Activated naive CD4-positive, alpha-beta T cell (primary cell): ENCODE measurements around the gene TUSC2.
A peak's percentile ranks its signal among the peaks of the same experiment; 100 is the strongest.

ENCODE experiments used
- DNase-seq, 4 experiments: peaks; one replicate each; lab custom pipeline; 2025; lab: John Stamatoyannopoulos, UW

The TUSC2 gene, protein sequence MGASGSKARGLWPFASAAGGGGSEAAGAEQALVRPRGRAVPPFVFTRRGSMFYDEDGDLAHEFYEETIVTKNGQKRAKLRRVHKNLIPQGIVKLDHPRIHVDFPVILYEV

DNA sequence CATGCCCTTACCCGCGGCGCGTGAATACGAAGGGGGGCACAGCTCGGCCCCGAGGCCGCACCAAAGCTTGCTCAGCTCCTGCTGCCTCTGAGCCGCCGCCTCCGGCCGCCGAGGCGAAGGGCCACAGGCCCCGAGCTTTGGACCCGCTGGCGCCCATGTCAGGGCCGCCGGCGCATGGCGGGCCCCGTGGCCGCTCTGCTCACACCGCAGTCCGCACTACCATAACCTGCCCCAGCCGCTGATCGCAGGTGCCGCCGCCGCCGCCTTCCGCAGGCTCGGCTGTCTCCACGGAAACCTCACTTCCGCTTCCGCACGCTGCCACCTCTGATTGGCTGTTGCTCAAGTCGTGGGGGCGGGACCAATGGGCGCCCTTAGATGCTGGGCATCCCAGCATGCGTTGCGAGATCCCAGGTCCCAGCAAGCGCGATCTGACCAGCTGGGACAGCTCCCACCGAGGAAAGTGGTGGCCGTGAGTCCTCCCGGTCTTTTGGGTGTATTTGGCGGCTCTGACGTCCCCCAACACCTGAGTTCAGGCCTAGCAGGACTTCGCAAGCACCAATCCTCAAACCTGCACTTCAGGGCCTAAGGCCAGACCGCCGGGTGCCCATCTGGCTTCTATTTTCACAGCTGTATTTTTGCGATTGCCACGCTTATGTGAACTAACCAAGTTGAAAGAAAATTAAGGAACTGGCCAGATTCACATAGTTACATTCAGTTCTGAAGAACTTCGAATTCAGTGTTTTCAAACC, at the start of gene TUSC2:
Gene TUSC2, minus strand, starts transcription at position 281 of the 749 bp plus-strand sequence. Its CDS starts 124 bp downstream, at position 157.
- DNase-seq = peak; percentile 74 to 92 (median 82)

DNA sequence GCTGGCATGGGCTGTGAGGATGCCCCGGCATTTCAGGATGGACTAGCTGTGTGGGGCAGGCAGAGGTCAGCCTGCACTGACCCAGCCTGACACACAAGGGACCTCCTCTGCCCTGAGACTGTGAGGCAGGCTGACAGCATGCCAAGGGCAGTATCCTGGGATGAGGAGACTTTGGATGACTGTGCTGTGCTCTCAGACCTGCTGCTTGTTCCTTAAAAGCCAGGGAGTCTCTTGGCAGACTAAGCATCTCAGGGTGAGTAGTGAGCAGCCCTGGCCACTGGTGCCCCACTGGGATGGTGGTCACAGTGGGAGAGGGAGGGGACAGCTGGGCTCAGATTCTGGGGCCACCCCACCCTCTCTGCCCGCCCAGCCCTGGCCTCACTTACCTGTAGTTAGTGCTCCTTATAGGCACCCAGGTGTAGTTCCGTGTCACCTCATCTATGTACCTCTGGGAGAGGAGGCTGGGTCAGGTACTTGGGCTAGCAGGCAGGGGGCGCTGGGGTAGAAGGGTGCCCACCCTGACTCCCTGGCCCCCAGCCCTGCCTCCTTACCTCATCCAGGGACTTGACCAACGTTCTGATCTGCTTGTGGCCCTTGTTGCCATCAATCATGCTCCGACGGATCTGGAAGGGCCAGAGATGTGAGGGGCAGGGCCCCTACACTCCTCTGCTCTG, 47.4 kb upstream of the TUSC2 start:
- DNase-seq = no peak

DNA sequence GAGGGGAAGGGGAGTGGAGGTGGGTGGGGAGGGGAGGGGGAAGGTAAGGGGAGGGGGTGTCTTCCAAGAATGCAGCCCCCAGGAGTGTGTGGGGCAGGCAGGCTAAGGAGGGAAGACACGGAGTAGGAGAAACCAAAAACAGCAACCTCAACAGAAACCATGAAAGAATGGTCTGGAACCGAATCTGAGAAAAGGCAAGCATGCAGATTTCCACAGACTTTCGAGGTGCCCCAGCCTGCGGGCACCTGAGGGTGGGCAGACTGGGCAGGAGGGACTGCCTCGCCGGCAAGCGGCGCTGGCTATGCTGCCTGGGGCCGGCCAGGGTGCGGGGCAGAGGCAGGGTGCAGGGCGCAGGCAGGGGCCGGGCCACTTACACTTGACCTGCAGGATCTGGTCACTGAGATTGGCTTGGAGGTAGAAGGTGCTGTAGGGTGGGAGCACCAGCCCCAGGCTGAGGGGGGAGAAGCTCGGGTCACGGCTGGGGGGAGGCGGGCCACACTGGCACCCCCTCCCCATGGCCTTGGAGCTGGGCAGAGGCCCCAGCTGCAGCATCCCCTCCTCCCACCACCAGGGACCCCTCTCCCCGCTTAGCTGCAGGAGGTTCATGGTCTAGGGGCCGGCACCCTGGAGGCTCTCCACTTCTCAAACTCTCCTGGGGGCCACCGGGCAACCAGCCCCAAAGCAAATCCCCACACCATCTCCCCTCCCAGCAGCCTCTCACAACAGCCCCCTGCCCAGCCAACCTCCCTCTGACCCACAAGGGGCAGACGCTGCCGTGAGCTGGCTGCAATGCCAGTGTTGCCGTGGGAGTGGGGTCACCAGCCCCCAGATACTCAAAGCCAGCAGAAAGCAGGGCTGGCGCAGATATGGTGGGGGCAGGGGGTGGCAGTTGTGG, 46.6 kb upstream of the TUSC2 start:
- no peak for DNase-seq

DNA sequence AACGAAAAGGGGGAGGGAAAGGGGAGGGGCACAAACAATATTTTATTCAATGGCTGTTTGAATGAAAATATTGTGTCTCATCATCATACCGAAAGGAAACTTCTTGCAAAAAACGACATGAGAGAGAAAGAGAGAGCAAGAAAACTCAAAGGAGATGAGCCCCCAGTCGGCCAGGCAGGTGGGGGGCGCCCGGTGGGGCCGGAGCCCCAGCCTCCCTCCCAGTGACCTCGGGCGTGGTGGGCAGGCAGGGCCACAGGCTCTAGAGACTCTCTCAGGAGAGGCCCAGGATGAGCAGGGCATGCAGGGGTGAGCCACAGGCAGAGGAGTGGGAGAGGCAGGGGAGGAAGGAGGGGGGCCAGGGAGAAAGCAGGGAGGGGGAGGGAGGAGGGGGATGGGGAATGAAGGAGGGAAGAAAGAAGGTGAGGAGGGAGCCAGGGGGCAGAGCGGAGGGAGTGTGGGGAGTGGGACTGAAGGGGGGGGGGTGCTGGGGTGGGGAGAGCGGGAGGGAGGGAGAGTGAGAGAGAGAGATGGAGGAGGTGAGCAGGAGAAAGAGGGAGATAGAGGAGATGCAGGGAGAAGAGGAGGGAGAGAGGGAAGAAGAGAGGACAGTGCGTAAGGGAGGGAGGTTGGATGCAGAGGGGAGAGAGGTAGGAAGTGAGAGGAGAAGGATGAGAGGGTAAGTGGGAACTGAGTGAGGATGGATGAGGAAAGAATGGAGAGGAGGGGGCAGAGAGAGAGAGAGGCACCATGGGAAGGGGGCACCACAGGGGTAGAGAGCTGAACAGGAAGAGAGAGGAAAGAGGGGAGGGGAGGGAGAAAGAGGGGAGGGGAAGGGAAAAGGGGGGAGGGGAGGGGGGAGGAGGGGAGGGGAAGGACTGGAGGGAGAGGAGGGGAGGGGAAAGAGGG, 45.4 kb upstream of the TUSC2 start:
- DNase-seq = no peak

DNA sequence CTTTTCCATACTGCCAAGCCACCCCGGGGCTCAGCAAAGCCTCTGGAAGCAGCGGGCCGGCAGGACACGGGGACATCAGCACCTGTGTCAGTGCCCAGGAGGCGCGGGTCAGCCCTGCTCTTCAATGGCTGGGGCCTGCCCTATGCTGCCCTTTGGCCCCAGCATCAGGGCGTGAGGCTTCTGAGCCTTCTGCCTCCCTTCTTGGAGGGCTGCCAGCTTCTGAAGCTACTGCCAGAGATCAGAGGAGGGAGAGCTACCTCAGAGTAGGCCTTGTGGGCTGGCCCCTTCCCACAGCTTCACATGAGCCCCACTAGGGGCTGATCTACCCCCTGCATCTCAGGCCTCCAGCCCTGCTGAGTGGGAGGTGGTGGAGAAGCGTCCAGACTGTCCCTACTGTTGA, 44.3 kb upstream of the TUSC2 start:
- DNase-seq = no peak

DNA sequence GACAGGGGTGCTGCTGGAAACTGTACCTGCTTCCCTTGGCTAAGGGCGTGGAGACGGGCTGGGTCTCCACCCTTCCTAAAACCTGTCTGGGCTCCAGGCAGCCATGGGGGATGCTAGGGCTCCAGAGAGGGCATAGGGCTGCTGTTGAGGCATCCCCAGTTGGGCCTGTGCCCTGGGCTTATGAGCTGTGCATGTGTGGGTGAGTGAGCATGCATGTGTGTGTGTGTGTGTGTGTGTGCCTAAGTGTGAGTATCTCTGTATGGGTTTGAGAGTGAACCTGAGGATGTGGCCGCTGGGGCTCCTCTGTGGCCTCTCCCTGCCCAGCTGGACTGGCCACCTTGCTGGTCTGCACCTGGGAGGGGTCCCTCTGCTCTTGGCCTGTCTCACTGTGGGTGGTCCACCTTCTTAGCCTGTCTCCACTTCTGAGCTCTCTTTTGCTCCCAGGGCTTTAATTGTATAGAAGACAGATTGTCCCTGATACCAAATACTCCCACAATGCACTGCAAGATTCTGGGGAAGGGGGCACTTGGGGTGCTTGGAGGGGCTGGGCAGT, 43.2 kb upstream of the TUSC2 start:
- DNase-seq = no peak

DNA sequence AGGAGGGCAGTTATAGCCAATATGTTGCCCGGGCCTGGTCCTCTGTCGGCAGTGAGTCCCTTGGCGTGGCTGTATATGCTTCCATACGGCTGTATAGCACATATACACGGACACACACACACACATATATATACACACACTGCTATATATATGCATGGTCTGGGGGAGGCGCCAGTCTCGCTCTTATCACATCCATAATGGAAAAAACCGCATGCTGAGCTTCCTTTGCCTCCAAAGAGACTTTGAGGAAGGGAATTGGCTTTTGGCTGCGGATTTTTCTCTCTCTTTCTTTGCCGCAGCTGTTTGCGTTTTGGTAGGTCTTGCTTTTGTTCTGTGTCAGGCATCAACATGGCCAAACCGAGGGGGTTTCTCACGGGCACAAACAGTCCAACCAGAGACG, 42.6 kb upstream of the TUSC2 start:
- DNase-seq = no peak

DNA sequence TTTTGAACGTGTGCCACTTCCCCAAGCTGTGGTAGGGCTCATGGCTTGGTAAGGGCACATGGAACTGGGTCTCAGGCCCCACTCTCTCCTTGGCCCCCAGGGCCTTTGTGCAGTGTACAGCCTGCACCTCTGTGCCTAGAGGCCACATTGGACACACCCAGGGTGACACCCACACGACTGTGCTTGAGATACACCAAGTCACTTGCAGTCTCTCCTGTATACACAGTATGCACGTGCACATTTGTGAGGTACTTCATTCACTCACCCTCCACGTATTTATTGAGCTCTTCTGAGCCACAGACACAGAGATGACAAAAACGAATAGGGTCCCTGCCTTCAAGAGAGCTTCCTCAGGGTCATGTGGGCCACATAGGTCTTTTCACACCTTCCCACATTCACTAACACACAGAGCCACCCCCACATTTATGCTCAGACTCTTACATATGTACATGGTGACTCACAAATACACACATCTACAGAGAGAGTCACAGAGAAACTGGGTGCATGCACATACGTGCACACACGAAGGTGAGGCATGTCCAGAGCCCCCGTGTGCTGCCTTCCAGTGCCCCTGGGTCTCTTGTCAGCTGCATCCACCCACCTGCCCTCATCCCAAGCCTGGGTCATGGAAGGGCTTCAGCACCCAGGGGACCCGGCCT, 41.1 kb upstream of the TUSC2 start:
- DNase-seq = no peak

DNA sequence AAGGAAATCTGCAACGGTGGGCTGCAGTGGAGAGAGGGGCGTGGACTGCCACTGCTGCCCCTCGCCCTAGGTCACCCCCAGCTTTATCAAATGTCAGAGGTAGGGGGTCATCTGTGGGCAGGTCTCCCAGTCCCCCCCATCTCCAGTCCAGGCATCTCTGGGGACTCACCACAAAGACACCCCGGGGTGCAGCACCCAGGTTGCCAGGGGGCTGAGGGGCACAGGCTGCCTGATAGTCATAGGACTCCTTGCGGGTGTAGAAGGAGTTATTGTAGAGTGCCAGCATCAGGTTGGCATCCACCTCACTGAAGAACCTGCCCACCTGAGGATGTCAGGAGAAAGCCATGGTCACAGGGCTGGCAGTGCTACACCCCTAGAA, 37.8 kb upstream of the TUSC2 start:
- DNase-seq = no peak

DNA sequence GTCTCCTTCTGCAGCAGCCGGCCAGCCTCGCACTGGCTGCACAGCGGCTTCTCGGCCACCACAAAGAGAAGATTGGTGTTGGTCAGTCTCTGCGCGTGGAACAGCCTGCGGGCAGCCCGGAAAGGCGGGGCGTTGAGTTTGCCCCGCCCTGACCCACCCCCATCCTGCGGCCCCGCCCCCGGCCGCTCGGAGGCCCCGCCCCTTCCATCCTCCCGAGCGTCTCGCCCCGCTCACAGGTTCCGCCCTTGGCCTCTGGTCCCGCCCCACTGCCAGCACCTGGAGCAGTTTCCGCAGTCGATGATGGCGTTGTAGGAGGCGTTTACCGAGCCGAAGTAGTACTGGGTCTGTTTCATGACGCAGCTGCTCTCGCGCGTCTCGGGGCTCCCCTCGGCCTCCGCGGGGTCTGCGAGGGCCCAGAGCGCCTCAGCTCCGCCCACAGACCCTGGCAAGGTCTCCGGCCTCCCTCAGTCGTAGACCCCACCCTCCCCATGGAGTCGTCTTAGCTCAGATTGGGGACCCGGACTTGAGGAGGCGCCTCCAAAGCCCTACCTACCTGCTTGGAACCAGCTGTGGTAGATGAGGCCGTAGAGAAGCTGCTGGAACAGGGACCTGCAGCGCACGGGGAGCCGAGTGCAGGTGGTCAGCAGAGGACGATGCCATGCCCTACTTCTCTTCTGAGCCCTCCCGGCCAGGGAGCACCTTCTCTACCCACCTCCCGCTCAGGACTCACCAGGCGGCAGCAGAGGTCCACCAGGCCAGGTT, 37.2 kb upstream of the TUSC2 start:
- DNase-seq = peak; percentile 80 to 94 (median 86)

DNA sequence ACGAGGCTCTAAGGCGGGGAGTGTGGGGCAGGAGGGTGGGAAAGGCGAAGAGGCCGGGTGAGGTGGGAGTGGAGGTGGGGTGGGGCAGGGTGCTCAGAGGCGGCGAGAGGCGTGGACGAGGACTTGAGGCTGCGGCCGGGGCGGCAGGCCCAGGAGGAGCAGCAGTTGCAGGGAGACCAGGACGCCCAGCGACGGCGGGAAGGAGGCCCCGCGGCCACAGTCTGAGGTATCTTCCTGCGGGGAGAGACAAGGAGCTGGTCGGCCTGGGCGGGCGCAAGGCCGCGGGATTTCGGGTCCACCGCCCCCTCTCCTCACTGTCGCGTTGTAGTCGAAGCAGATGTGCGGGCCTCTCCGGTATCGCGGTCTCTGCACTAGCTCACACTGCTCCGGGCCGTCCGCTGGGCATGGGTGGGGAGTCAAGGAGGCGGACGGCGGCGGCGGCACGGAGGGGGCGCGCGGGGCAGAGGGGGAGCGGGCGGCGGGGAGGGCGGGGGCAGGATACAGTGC, 36.6 kb upstream of the TUSC2 start:
- no peak for DNase-seq

DNA sequence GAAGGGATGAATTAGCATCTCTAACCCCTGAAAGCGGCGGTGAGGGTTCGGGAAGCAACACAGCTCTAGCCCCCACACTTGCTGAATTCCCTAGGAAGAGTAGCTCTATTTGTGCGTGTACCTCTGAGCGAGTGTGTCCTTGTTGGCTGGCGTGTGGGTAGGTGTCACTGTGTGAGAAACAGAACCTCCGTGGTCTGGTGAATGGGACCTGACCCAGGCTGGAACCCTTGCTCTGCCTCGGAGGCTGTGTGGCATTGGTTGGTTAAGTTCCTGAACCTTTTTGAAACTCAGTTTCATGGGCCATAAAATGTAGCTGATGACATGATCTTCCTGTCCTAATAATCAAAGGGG, 31.7 kb upstream of the TUSC2 start:
- DNase-seq = no peak

DNA sequence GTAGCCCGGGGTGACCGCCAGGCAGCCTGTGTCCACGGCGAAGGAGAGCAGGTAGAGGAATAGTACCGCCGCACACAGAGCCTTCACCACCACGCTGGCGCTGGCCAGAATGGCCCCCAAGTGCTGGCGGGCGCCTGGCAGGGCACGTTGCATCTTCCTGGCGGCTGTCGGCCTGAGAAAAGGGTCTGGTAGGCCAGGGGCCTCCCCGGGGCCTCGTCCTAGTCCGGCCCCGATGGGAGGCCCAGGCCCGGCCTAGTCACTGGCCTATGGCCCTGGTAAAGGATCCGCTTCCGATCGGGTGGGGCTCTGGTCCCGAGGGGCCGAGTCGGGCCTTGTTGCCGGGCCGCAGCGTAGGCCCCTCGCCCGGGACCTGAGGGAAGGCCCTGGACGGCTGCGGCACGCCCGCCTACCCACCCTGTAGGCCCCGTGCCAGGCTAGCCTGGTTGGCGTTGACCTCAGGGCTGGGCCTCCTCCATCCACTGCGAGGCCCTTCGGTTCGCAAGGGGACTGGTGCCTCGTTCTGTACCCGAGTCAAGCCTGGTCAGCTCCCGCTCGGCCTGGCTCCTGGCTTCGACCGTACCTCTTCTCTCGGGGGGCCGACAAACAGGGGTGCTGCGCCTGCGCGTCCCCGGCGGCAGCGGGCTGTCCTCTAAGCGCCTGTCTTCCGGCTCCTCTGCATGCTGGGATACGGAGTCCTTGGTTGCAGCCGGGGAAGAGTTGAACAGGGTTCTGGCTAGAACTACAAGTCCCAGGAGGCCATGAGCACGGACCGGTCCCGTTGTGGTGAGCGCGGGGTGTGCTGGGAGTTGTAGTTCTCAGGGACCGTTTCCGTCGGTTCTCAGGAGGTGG, 31.1 kb upstream of the TUSC2 start, which contains the start of gene TMEM115:
Gene TMEM115, minus strand, starts transcription at position 611 of the 849 bp plus-strand sequence. Its CDS starts 458 bp downstream, at position 153.
- peak; percentile 75 to 87 (median 81) for DNase-seq

DNA sequence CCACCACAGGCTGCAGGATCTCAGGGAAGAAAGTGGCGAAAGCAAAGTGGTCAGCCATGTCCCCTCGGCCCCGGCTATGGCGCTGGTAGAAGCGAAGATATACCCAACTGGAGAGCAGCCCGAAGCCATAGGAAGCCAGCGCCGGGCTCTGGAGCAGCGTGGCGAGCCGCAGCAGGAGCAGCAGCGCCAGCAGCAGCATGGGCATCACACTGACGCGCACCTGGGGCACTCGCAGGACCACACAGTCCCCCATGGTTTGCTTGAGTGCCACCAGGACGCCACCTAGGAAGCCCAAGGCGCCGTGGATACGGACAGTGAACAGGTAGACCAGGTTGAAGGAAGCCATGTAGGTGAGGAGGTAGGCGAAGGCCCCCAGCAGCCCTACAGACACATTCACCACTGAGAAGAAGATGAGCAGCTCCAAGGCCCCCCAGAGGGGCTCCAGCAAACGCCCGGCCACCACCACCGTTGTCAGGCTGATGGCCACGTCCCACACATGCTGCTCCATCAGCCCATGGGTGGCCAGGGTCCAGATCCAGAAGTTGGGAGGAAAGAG, 30.4 kb upstream of the TUSC2 start:
- no peak for DNase-seq

DNA sequence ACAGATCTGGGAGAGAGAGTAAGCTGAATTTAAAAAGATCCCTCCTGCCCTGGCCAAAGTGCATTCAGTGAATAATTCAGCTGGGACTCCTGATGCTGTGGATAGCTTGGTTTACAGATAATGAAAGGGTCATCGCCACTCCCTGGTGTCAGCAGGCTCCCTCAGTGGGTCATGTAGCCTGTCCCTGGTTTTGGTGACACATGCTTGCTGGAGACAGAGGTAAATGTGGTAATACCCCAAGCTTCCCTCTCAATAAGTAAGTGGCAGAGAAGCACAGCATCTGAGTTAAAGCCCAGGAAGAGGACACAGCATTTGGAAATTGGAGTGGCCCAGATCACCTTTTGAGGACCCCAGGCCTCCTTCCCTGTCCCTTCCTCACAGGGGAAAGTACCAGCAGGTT, 29.5 kb upstream of the TUSC2 start:
- no peak for DNase-seq

DNA sequence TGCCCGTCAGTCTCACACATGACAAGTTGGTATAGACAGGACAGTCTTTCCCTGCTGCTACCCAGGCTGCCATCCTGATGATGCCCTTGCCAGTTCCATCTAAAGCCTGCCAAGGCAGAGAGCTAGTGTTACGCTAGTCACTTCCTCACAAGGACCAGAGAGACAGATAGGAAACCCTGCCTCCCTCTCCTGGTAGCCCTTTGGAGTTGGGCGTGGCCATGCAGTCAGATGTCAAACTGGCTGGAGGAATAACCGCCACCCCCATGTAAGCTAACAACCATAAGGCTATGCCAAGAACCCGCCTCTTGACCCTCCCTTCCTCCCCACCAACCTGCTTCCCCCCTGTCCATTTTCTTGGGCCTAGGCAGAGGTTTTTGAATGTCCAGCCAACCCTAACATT, 28.5 kb upstream of the TUSC2 start:
- DNase-seq = no peak

DNA sequence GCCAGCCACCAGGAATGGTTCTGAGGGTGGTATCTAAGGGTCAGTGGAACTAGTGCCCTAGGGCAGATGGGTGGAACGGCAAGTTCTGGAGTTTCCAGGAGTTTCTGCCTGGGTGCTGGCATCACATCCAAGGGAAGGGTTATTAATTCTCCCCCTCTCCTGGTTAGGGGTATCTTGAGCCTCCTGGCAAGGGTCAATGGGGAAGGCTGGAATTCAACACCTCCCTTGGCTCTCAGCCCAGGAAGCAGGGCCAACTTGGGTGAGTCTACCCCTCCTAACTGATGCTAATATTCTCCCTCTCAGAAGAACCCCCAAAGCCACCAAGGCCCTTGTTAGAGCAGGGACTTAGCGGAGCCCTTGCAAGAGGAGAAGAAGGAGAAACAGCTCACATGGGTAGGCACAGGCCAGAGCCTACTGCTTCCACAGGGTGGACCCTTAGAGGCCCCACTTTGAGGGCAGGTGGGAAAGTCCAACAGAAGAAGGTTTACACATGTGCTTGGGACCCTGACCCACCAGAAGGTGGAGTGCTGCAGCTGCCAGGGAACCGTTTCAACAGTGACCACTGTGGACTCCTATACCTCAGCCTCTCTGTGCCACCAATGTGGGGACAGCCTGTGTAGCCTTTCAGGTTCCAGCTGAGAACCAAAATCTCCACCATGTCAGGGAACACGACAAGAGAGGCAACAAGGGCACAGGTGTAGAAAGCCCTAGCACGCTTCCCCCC, 28.0 kb upstream of the TUSC2 start:
- DNase-seq = no peak

DNA sequence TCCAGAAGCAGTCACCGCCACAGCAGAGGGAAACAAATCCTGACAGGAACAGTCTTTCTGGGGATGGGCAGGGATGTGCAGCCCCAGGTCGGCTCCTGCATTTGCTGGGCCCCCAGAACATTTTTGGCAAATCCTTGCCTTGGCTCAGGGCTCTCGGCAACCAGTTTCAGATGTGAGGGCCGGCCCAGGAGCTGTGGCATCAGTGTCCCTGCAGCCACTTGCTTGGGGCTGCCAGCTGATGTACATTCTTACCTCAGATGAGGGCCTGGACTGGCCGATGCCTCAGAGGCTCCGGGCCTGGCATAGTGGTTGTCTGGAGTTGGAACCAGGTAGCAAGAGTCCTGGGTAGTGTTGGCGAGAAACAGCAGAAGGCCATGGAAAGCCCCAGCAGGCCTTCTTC, 26.8 kb upstream of the TUSC2 start:
- no peak for DNase-seq
